ENCODE measurements around the gene ZDHHC19.

ZDHHC19 gene

DNA sequence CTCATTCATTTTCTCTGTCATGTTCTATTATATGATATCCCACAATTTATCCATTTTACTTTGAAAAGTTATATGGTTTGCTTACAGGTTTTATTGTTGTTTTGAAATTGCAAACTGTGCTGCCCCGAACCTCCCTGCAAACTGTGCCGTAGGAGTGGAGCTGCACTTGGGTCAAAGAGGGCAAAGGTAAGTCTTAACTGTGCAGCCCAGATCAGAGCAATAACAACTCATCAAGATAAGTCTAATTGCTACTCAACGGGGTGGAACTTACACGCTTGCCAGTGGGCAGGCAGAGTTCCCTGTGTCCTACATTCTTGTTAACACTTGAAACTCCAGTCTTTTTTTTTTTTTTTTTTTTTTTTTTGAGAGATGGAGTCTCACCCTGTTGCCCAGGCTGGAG is 33.2 kb downstream of the ZDHHC19 start:
- no peak overlapping the region for H3K23ac ChIP-seq (ENCODE audit: low read length in 2 of 2)

DNA sequence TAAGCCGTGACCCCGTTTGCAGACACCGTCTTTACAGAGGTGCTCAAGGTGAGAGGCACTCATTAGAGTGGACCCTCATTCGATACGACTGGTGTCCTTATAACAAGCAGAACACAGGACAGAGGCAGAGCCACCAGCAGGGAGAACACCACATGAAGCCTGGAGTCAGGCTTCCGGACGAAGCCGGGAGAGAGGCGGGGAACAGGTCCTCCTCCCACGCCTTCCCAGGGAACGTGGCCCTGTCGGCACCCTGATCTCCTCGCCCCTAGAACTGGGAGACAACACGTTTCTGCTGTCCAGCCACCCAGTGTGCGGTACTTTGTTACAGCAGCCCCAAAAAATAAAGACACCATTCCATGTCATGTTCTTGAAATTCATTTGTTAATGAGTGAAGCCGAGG is 33.6 kb downstream of the ZDHHC19 start:
- no peak overlapping the region for H3K4me3 ChIP-seq (ENCODE audit: insufficient read depth in 1 of 2, low read depth in 1 of 2, low read length in 2 of 2)
- no peaks in the 10 kb centered on the region for H3K36me3 ChIP-seq (ENCODE audit: control insufficient read depth in 1 of 2, insufficient read depth in 2 of 2, low read depth in 1 of 2, low read length in 2 of 2)
- peaks cover 0 to 19% of the 10 kb centered on the region in 2 experiments for H3K27me3 ChIP-seq (ENCODE audit: control insufficient read depth in 1 of 2, insufficient read depth in 1 of 2, low read length in 2 of 2)
- H2AFZ ChIP-seq (ENCODE audit: low read depth, low read length) = no peak overlapping the region
- DNase-seq = no peak
- WGBS = 90% methylated on average over 15 of the region's 16 CpGs
- no peak overlapping the region for H3K23ac ChIP-seq (ENCODE audit: low read length in 2 of 2)
- H3K4me1 ChIP-seq (ENCODE audit: control insufficient read depth, insufficient read depth, low read depth, low read length) = peaks cover 7% of the 10 kb centered on the region
- no peak overlapping the region for H2BK12ac ChIP-seq (ENCODE audit: low read length in 2 of 2)
- H2BK5ac ChIP-seq (ENCODE audit: low read depth, low read length, poor library complexity, severe bottlenecking) = no peak overlapping the region
- H3K14ac ChIP-seq (ENCODE audit: low read length in 2 of 2) = no peak overlapping the region
- H3K79me1 ChIP-seq (replicated peaks; ENCODE audit: low read length, poor library complexity, severe bottlenecking) = no peaks in the 10 kb centered on the region
- no peak overlapping the region for H2BK15ac ChIP-seq (ENCODE audit: low read depth, poor library complexity, severe bottlenecking)
- no peak overlapping the region for H2AK5ac ChIP-seq (ENCODE audit: low read length, severe bottlenecking)
- H2BK120ac ChIP-seq (ENCODE audit: low read depth, low read length) = no peak overlapping the region
- no peak overlapping the region for H3K4me2 ChIP-seq (ENCODE audit: low read length, poor library complexity, severe bottlenecking)
- H3K9me3 ChIP-seq (ENCODE audit: control insufficient read depth, low read length) = no peaks in the 10 kb centered on the region
- H4K8ac ChIP-seq (ENCODE audit: low read length) = no peak overlapping the region
- H3K9ac ChIP-seq (ENCODE audit: low read length) = no peak overlapping the region
- H3K18ac ChIP-seq (ENCODE audit: low read depth in 1 of 2, low read length in 2 of 2) = no peak overlapping the region
- no peak overlapping the region for H4K91ac ChIP-seq (ENCODE audit: low read length)
- H3K27ac ChIP-seq (ENCODE audit: low read length, poor library complexity, severe bottlenecking) = no peak overlapping the region
- no peak overlapping the region for H3K4ac ChIP-seq (ENCODE audit: low read depth in 1 of 2, low read length in 2 of 2)

More for the DNA sequence above, 33.2 kb downstream of the ZDHHC19 start:
- Histone ChIP-seq H3K27ac (ENCODE audit: low read length, poor library complexity, severe bottlenecking) (no peak overlapping the region), H4K8ac (ENCODE audit: low read length) (no peak overlapping the region), H3K14ac (ENCODE audit: low read length in 2 of 2) (no peak overlapping the region), H2BK120ac (ENCODE audit: low read depth, low read length) (no peak overlapping the region), H3K4me1 (ENCODE audit: control insufficient read depth, insufficient read depth, low read depth, low read length) (peaks cover 7% of the 10 kb centered on the region), H2BK5ac (ENCODE audit: low read depth, low read length, poor library complexity, severe bottlenecking) (no peak overlapping the region), H2BK15ac (ENCODE audit: low read depth, poor library complexity, severe bottlenecking) (no peak overlapping the region), H4K91ac (ENCODE audit: low read length) (no peak overlapping the region), H2AK5ac (ENCODE audit: low read length, severe bottlenecking) (no peak overlapping the region), H3K79me1 (replicated peaks; ENCODE audit: low read length, poor library complexity, severe bottlenecking) (no peaks in the 10 kb centered on the region), H3K27me3 (ENCODE audit: control insufficient read depth in 1 of 2, insufficient read depth in 1 of 2, low read length in 2 of 2) (peaks cover 0 to 19% of the 10 kb centered on the region in 2 experiments), H3K4ac (ENCODE audit: low read depth in 1 of 2, low read length in 2 of 2) (no peak overlapping the region), H3K9ac (ENCODE audit: low read length) (no peak overlapping the region), H3K4me3 (ENCODE audit: insufficient read depth in 1 of 2, low read depth in 1 of 2, low read length in 2 of 2) (no peak overlapping the region), H3K18ac (ENCODE audit: low read depth in 1 of 2, low read length in 2 of 2) (no peak overlapping the region), H2BK12ac (ENCODE audit: low read length in 2 of 2) (no peak overlapping the region), H2AFZ (ENCODE audit: low read depth, low read length) (no peak overlapping the region), H3K9me3 (ENCODE audit: control insufficient read depth, low read length) (no peaks in the 10 kb centered on the region), H3K36me3 (ENCODE audit: control insufficient read depth in 1 of 2, insufficient read depth in 2 of 2, low read depth in 1 of 2, low read length in 2 of 2) (no peaks in the 10 kb centered on the region), H3K4me2 (ENCODE audit: low read length, poor library complexity, severe bottlenecking) (no peak overlapping the region)
- DNase-seq = no peak
- WGBS = 71% methylated on average over 2 of the region's 4 CpGs

DNA sequence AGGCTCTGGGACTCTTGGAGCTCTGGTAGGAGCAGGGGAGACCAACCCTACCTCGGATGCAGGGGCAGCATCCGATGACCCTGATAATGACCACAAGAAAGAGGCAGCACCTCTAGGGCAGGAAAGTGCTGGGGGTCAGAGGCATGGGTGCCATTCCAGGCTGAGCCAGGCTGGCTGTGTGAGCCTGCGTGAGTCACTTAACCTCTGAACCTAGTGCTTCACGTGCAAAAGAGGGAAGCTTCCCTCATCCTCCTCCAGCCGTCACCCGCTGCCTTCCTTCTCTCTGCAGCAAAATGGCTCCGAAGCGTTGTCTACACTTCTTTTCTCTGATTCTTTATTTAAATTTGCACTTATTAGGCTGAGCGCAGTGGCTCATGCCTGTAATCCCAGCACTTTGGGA is 35.5 kb downstream of the ZDHHC19 start:
- Histone ChIP-seq H2BK5ac (ENCODE audit: low read depth, low read length, poor library complexity, severe bottlenecking) (no peak overlapping the region), H2AFZ (ENCODE audit: low read depth, low read length) (no peak overlapping the region), H3K9ac (ENCODE audit: low read length) (no peak overlapping the region), H2AK5ac (ENCODE audit: low read length, severe bottlenecking) (no peak overlapping the region), H3K36me3 (ENCODE audit: control insufficient read depth in 1 of 2, insufficient read depth in 2 of 2, low read depth in 1 of 2, low read length in 2 of 2) (no peaks in the 10 kb centered on the region), H2BK12ac (ENCODE audit: low read length in 2 of 2) (no peak overlapping the region), H4K8ac (ENCODE audit: low read length) (no peak overlapping the region), H3K79me1 (replicated peaks; ENCODE audit: low read length, poor library complexity, severe bottlenecking) (no peaks in the 10 kb centered on the region), H3K18ac (ENCODE audit: low read depth in 1 of 2, low read length in 2 of 2) (no peak overlapping the region), H3K23ac (ENCODE audit: low read length in 2 of 2) (no peak overlapping the region), H3K4me2 (ENCODE audit: low read length, poor library complexity, severe bottlenecking) (no peak overlapping the region), H3K4me3 (ENCODE audit: insufficient read depth in 1 of 2, low read depth in 1 of 2, low read length in 2 of 2) (no peak overlapping the region), H3K27ac (ENCODE audit: low read length, poor library complexity, severe bottlenecking) (no peak overlapping the region), H2BK15ac (ENCODE audit: low read depth, poor library complexity, severe bottlenecking) (no peak overlapping the region), H2BK120ac (ENCODE audit: low read depth, low read length) (no peak overlapping the region), H3K14ac (ENCODE audit: low read length in 2 of 2) (no peak overlapping the region), H3K4ac (ENCODE audit: low read depth in 1 of 2, low read length in 2 of 2) (no peak overlapping the region), H3K4me1 (ENCODE audit: control insufficient read depth, insufficient read depth, low read depth, low read length) (peaks cover 7% of the 10 kb centered on the region), H3K27me3 (ENCODE audit: control insufficient read depth in 1 of 2, insufficient read depth in 1 of 2, low read length in 2 of 2) (peaks cover 0 to 16% of the 10 kb centered on the region in 2 experiments), H3K9me3 (ENCODE audit: control insufficient read depth, low read length) (no peaks in the 10 kb centered on the region), H4K91ac (ENCODE audit: low read length) (no peak overlapping the region)
- DNase-seq = no peak
- 73% methylated on average over 9 of the region's 9 CpGs for WGBS

DNA sequence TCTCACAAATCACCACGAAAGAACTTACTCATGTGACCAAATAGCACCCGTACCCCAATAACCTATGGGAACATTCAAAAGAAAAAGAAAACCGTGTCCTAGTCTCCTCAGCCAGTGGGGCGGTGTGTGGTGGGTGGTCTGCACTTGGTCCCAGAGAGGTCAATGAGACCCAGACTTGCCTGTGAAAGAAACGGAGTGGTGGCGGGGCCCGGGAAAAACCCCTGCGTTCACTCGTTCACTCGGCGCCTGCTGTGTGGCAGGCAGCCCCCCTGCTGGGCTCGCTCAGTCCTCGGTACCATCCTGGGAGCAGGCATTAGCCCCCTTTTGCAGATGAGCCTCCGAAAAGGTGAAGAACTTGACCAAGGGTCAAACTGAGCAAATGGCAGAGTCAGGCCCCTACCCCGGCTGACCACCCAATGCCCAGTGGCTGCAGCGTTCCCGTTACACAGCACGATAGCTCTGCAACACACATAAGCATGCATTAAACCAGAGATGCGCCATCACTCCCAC is 36.0 kb downstream of the ZDHHC19 start:
- no peak overlapping the region for H3K14ac ChIP-seq (ENCODE audit: low read length in 2 of 2)
- H2AK5ac ChIP-seq (ENCODE audit: low read length, severe bottlenecking) = no peak overlapping the region
- 84% methylated on average over 18 of the region's 19 CpGs for WGBS
- H3K36me3 ChIP-seq (ENCODE audit: control insufficient read depth in 1 of 2, insufficient read depth in 2 of 2, low read depth in 1 of 2, low read length in 2 of 2) = no peaks in the 10 kb centered on the region
- no peak overlapping the region for H4K91ac ChIP-seq (ENCODE audit: low read length)
- H3K4ac ChIP-seq (ENCODE audit: low read depth in 1 of 2, low read length in 2 of 2) = no peak overlapping the region
- no peaks in the 10 kb centered on the region for H3K9me3 ChIP-seq (ENCODE audit: control insufficient read depth, low read length)
- no peak overlapping the region for H2BK5ac ChIP-seq (ENCODE audit: low read depth, low read length, poor library complexity, severe bottlenecking)
- H3K27ac ChIP-seq (ENCODE audit: low read length, poor library complexity, severe bottlenecking) = no peak overlapping the region
- DNase-seq = no peak
- H2BK15ac ChIP-seq (ENCODE audit: low read depth, poor library complexity, severe bottlenecking) = no peak overlapping the region
- no peak overlapping the region for H2BK12ac ChIP-seq (ENCODE audit: low read length in 2 of 2)
- no peak overlapping the region for H3K23ac ChIP-seq (ENCODE audit: low read length in 2 of 2)
- no peak overlapping the region for H3K18ac ChIP-seq (ENCODE audit: low read depth in 1 of 2, low read length in 2 of 2)
- H3K4me3 ChIP-seq (ENCODE audit: insufficient read depth in 1 of 2, low read depth in 1 of 2, low read length in 2 of 2) = no peak overlapping the region
- H2BK120ac ChIP-seq (ENCODE audit: low read depth, low read length) = no peak overlapping the region
- H3K27me3 ChIP-seq (ENCODE audit: control insufficient read depth in 1 of 2, insufficient read depth in 1 of 2, low read length in 2 of 2) = peaks cover 0 to 16% of the 10 kb centered on the region in 2 experiments
- no peak overlapping the region for H3K4me2 ChIP-seq (ENCODE audit: low read length, poor library complexity, severe bottlenecking)
- peaks cover 7% of the 10 kb centered on the region for H3K4me1 ChIP-seq (ENCODE audit: control insufficient read depth, insufficient read depth, low read depth, low read length)
- H3K79me1 ChIP-seq (replicated peaks; ENCODE audit: low read length, poor library complexity, severe bottlenecking) = no peaks in the 10 kb centered on the region
- H4K8ac ChIP-seq (ENCODE audit: low read length) = no peak overlapping the region
- no peak overlapping the region for H2AFZ ChIP-seq (ENCODE audit: low read depth, low read length)
- H3K9ac ChIP-seq (ENCODE audit: low read length) = no peak overlapping the region
